Stimulated activated CD8-positive, alpha-beta memory T cell treated with anti-CD3 and anti-CD28 coated beads, Interleukin-15, amount 100 ng/mL, for 4 hours (primary cell): Measurements from ENCODE around the gene PAN2.
"Not testable (repeated sequence)": the region's sequence is repeated elsewhere in the genome, so short reads cannot be mapped to it uniquely, and the experiment has no call there.

Source experiments
- DNase-seq, 2 donors: peaks; one replicate each; pipeline ENCODE4 v3.0.0-alpha.2; 2020; ENCODE audit warnings: low read depth in 2 of 2

PAN2 gene

DNA sequence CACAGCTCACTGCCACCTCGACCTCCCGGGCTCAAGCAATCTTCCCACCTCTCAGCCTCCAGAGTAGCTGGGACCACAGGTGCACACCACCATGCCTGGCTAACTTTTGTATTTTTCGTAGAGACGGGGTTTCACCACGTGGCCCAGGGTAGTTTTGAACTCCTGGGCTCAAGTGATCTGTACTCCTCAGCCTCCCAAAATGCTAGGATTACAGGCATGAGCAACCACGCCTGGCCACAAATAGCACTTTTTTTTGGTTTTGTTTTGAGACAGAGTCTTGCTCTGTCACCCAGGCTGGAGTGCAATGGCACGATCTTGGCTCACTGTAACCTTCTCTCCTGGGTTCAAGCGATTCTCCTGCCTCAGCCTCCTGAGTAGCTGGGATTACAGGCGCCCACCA is 13.5 kb upstream of the PAN2 start:
- DNase-seq = not testable (repeated sequence)

- no peak for DNase-seq
Observed at GRCh38 chr12:56346675-56347074, 12.9 kb upstream of the PAN2 start.

DNA sequence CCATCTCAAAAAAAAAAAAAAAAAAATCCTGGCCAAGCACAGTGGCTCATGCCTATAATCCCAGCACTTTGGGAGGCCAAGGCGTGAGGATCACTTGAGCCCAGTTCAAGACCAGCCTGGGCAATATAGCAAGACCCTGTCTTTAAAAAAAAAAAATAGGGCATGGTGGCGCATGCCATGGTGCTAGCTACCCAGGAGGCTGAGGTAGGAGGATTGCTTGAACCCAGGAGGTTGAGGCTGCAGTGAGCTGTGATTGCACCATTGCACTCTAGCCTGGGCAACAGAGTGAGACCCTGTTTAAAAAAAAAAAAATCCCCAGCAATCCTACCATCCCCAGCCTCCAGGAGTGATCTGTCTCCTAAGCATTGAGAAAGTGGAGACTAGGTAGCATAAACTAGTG is 8.5 kb upstream of the PAN2 start:
- DNase-seq = not testable (repeated sequence)

DNA sequence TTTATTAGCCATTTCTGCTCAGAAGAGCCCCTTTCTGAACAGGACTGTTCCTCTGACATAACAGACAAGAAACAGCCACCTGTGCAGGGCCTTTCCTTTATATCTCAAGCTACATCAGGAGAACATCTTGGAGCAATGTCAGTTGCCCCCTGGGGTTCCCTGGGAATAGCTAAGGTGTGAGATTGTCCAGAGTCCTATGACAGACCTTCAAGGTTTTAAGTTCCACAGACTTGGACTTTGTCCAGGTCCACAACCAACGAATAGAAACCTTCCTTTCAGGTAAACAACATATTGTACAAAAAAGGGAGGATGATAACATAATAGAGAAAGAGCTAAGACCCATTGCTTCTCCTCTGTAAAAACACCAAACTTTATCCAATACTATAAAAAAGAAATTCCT is 7.8 kb upstream of the PAN2 start:
- no peak for DNase-seq

GRCh38 chr12:56339158-56339422 is 5.3 kb upstream of the PAN2 start:
- no peak for DNase-seq

GRCh38 chr12:56338308-56339157 is 4.7 kb upstream of the PAN2 start, which contains the start of gene IL23A:
IL23A (plus strand) TSS chr12:56338884; CDS start chr12:56339045, 161 bp downstream.
- DNase-seq = peak; percentile 67 to 88

- no peak for DNase-seq
Observed at GRCh38 chr12:56337753-56338251, 4.0 kb upstream of the PAN2 start.

DNA sequence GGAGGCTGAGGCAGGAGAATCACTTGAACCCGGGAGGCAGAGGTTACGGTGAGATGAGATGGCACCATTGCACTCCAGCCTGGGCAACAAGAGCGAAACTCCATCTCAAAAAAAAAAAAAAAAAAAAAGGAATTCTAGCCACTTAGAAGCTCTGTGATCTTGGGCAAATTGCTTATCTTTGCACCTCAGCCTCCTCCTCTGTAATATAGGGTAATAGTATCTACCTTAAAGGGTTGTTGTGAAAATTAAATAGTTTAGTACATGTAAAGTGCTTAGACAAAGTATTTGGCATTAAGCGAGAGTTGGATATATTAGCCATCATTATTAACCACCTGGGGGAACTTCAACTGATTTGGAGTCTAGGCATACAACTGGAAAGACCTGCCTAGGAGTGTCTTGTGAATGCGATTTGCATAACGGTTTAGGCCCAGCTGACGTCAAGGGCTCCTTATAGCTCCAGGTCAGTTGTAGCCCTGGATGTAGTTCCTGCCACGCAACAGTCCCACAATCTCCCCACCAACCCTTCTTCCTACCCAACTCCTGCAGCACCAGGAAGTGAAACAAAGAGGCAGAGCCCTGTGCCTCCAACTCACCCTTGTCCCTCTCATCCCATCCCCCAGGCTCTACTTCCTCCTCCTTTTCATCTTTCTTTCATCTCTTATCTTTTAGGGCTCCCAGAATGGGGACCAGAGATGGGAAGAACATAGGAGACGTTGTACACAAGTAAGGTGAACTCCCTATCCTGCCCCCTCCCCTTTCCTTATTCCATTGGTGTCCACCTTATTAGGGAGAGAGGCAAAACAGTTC is 2.8 kb upstream of the PAN2 start:
- no peak for DNase-seq

- not testable (repeated sequence) for DNase-seq
Observed at GRCh38 chr12:56335527-56335926, 1.7 kb upstream of the PAN2 start.

GRCh38 chr12:56334490-56334793 is 642 bp upstream of the PAN2 start:
- no peak for DNase-seq

DNA sequence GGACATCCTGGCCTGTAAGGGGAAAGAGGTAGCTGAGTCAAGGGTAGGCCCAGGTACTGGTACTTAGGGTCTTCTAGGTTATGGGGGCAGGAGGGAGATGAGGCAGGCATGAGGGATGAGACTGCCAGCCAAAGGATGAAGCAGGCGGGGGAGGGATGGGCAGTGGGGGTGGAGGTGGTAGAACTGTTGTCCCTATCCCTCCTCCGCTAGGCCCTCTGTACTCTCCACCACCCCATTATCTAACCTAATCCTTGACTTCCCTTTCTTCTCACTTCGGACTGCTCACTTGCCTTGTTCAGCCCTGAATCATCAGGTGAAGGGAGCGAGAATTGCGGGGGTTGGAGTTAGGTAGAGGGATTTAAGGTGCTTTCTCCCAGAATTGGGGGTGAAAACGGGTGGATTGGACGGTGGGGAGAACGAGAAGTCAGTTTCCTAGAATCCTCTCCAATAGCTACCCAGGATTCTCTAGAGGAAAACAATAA is 562 bp downstream of the PAN2 start:
- no peak for DNase-seq

DNA sequence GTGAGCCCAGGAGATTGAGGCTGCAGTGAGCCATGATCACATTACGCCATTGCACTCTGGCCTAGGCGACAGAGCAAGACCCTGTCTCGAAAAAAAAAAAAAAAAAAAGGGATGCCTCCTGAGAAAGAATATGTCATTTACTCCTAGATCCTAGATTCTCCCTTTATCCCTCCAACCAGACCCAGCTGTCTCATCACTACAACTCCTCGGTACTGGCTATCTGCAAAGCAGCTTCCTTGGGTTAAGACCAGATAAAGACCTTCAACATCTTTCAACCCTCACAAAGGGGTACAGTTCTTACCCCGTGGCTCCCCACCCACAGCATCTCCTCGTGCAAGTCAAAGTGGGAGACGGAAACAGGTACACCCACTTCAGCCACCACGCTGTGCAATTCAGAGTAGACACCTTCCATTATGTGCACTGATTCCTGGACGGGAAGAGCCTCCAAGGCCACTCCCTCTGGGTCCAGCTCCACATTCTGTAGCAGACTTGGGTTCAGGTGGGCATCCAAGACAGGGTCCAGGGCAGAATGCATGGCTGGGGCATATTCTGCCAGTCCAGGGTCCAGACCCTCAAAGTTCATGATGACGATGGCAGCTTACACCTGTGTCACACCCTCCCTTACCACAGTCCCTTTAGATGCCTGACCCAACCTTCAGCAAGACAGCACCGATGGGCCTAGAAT is 1.1 kb downstream of the PAN2 start:
- no peak for DNase-seq

- no peak for DNase-seq
Observed at GRCh38 chr12:56330936-56331490, 2.8 kb downstream of the PAN2 start.

DNA sequence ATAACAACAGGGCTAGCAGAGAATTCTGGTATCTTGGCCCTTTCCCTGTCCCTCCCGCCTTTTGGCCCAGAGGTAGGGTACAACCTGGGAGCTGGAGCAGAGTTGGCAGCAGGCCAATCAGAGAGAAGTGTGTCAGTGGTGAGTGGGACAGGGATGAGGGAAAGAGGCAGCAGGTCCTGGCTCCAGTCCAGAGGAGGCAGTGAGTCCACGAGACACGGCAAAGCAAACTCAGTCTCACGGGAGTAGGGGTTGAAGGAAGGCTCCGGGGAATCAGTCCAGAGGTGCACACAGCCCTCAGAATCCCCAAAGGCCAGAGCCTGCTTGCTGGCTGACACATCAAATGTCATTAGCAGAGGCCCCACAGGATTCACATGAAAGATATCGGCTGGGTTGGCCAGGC is 7.3 kb downstream of the PAN2 start:
- DNase-seq = no peak

- no peak for DNase-seq
Observed at GRCh38 chr12:56326126-56326525, 7.7 kb downstream of the PAN2 start.

- no peak for DNase-seq
Observed at GRCh38 chr12:56324206-56324605, 9.6 kb downstream of the PAN2 start.

DNA sequence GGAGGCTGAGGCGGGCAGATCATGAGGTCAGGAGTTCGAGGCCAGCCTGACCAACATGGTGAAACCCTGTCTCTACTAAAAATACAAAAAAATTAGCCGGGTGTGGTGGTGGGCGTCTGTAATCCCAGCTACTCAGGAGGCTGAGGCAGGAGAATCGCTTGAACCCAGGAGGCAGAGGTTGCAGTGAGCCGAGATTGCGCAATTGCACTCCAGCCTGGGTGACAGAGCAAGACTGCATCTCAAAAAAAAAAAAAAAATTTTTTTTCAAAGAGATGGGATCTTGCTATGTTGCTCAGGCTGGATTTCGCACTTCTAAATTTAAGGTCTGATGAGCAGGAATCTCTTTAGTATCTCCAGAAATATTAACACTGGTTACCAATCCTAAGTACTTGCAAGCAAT is 12.2 kb downstream of the PAN2 start:
- not testable (repeated sequence) for DNase-seq

DNA sequence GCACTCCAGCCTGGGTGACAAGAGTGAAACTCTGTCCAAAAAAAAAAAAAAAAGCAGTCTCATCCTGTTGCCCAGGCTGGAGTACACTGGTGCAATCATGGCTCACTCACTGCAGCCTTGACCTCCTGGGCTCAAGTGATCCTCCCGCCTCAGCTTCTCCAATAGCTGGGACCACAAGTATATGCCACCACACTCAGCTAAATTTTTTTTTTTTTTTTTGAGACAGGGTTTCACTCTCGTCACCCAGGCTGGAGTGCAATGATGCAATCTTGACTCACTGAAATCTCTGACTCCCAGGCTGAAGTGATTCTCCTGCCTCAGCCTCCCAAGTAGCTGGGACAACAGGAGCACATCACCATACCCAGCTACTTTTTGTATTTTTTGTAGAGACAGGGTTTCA is 12.8 kb downstream of the PAN2 start:
- DNase-seq = no peak

- DNase-seq = no peak
Observed at GRCh38 chr12:56317675-56318074, 16.1 kb downstream of the PAN2 start.

GRCh38 chr12:56315622-56316473 is 18.0 kb downstream of the PAN2 start, which contains the start of gene CNPY2:
CNPY2 (minus strand) TSS chr12:56315988; CDS start chr12:56315217, 771 bp downstream.
- DNase-seq = peak; percentile 86 to 91

DNA sequence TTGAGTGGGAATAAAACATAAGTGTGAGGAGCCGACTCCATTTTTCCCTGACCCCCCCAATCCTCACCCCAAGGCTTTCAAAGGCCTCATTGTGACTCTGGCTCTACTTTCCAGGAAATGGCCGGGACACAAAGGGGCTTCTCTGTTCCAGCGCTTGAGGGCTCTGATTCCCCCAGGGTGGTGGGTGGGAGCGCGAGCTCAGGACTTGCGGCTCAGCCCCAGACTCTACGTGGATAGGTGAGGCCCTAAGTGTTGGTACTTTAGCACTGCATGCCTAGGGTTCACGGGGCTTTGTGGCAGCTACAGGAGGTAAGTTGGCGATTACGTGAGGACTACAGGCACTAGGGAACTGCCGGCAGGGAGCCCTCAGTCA is 18.6 kb downstream of the PAN2 start:
- no peak for DNase-seq
